Pancreas (tissue), 10 donors: ENCODE results near the gene PIK3CD. TPM values are rescaled to one million over a fixed set of nuclear protein-coding genes. Genes with fewer than 3 reads are reported as not detected.

Experiments used
- ATAC-seq, 4 donors: fragments of 200-7000 bp; cut with Tn5 transposase; one replicate each; pipeline versions ENCODE4 v1.8.0 to v1.9.1; 2020; ENCODE audit warnings: mild to moderate bottlenecking in 4 of 4, moderate library complexity in 4 of 4
- DNase-seq, 6 donors: peaks; one replicate each; pipeline ENCODE4 v3.0.0-alpha.2; 2020
- FAIRE-seq: peaks from 2 replicates; lab custom pipeline; 2012; peaks lifted over from hg19 to GRCh38; lab: Jason Lieb, UNC
- H3K27ac ChIP-seq, 4 donors: fragments of 200-600 bp; sonication (generic); 1 replicate in 3 of 4; 2 replicates in 1 of 4; pipeline versions ENCODE4 v1.5.0 to v1.8.0; 2020
- H3K27me3 ChIP-seq, 4 donors: fragments of 200-600 bp; one replicate each; pipeline ENCODE4 v1.8.0; 2021
- H3K36me3 ChIP-seq, 3 donors: fragments of 200-600 bp; sonication (generic) in 1 of 3; one replicate each; pipeline versions ENCODE4 v1.5.0 to v1.8.0; 2020 to 2021
- H3K4me1 ChIP-seq, 3 donors: fragments of 200-600 bp; one replicate each; pipeline ENCODE4 v1.8.0; 2021
- H3K4me3 ChIP-seq, 4 donors: fragments of 200-600 bp; sonication (generic) in 2 of 4; one replicate each; pipeline versions ENCODE4 v1.5.0 to v1.8.0; 2020 to 2021
- H3K9me3 ChIP-seq, 4 donors: fragments of 200-600 bp; one replicate each; pipeline ENCODE4 v1.8.0; 2021
- CTCF ChIP-seq, 4 donors: fragments of 200-600 bp; sonication (generic) in 3 of 4; IDR thresholded peaks; one replicate each; pipeline versions ENCODE4 v1.5.0 to v1.8.0; 2021; ENCODE audit warnings: antibody characterized with exemption in 4 of 4
- WGBS, 2 donors: extraction: QIAGEN DNeasy Blood & Tissue Kit; methylation state at CpG; one replicate each; pipeline ENCODE4 v1.1.7; 2013; 5-methylcytosine and 5-hydroxymethylcytosine counted together
- intact Hi-C, 3 donors: fragments of 100-400 bp; cut with DNase I; formaldehyde crosslinking; loops; one replicate each; pipeline versions ENCODE4 v1.11.1 to v1.14.2; 2022
- polyA plus RNA-seq, 2 donors: library from polyadenylated mRNA; stranded (reverse); fragments of 200-250 nt; gene quantifications; one replicate each; pipeline ENCODE4 v1.2.3, GENCODE V29; 2013
- total RNA-seq, 6 donors: library from RNA; stranded (reverse); fragmentation: NEBNext Ultra II Directional in 4 of 6; extraction: Animal tissue kit (Norgen Biotek cat#: 25700) in 4 of 6; gene quantifications; one replicate each; pipeline versions ENCODE4 v1.2.1 to v1.2.4, GENCODE V29; 2021 to 2023
- donor health status: healthy with polysubstance abuse.
- donor health status: DM: no; HTN: no; CAD: no; lungs with moderate emphysema.
- donor health status: DM: no; HTN: no; CAD: no.
- donor health status: control.
- donor health status: control.
- donor health status: Bipolar disorder and iron deficiency.
- donor health status: DM: yes; HTN: yes; CAD: no.
- donor health status: DM: no; HTN: no; CAD: no.
- donor health status: DM: no; HTN: no; CAD: no.
- donor health status: DM: yes; HTN: yes; CAD: no.

PIK3CD gene
- total and polyA plus RNA-seq, 8 donors: 1.9 to 10.6 (median 2.3) TPM

GRCh38 chr1:9733160-9733789 lies 81.7 kb downstream of the PIK3CD start:
- no peak for FAIRE-seq
- intact Hi-C loops: no loop called here
- TF ChIP-seq CTCF (IDR thresholded peaks at IDR 0.05): no peak
- ATAC-seq: no peak
- Histone ChIP-seq H3K36me3 (peaks cover 7 to 97% (median 50%) of the 10 kb centered on the region in 3 donors), H3K27me3 (no peaks in the 10 kb centered on the region), H3K9me3 (no peaks in the 10 kb centered on the region), H3K4me3 (no peak overlapping the region), H3K4me1 (no peaks in the 10 kb centered on the region), H3K27ac (no peak overlapping the region)
- DNase-seq: no peak
- WGBS, 2 donors: 97 to 99% methylated on average over 14 of the region's 14 CpGs

- Histone ChIP-seq H3K4me1 (no peaks in the 10 kb centered on the region), H3K36me3 (peaks cover 7 to 91% (median 48%) of the 10 kb centered on the region in 3 donors), H3K27ac (no peak overlapping the region), H3K27me3 (no peaks in the 10 kb centered on the region), H3K4me3 (no peak overlapping the region), H3K9me3 (no peaks in the 10 kb centered on the region)
- no peak for DNase-seq
- no peak for ATAC-seq
- intact Hi-C loops: no loop called here
- TF ChIP-seq CTCF (IDR thresholded peaks at IDR 0.05): no peak
- FAIRE-seq: no peak
- WGBS, 2 donors: 90 to 94% methylated on average over 19 of the region's 19 CpGs
Measured at GRCh38 chr1:9735800-9736199, 84.3 kb downstream of the PIK3CD start.

- FAIRE-seq (no peak), ATAC-seq (no peak), DNase-seq (no peak)
- H3K4me3 ChIP-seq: no peak overlapping the region
- peaks cover 7 to 91% (median 47%) of the 10 kb centered on the region in 3 donors for H3K36me3 ChIP-seq
- H3K27ac ChIP-seq: no peak overlapping the region
- H3K4me1 ChIP-seq: no peaks in the 10 kb centered on the region
- intact Hi-C loops: no loop called here
- H3K9me3 ChIP-seq: no peaks in the 10 kb centered on the region
- WGBS, 2 donors: 94 to 95% methylated on average over 5 of the region's 5 CpGs
- no peak for TF ChIP-seq CTCF (IDR thresholded peaks at IDR 0.05)
- no peaks in the 10 kb centered on the region for H3K27me3 ChIP-seq
Measured at GRCh38 chr1:9736241-9736640, 84.7 kb downstream of the PIK3CD start.

- peak in 2 of 4 donors; percentile 58 to 72 for ATAC-seq
- no peak for DNase-seq
- Histone ChIP-seq H3K27me3 (no peaks in the 10 kb centered on the region), H3K36me3 (peaks cover 4 to 89% (median 41%) of the 10 kb centered on the region in 3 donors), H3K4me3 (no peak overlapping the region), H3K4me1 (no peaks in the 10 kb centered on the region), H3K9me3 (no peaks in the 10 kb centered on the region), H3K27ac (no peak overlapping the region)
- intact Hi-C loops: no loop called here
- FAIRE-seq: no peak
- no peak for TF ChIP-seq CTCF (IDR thresholded peaks at IDR 0.05)
- WGBS, 2 donors: 94% methylated on average over 9 of the region's 9 CpGs
Measured at GRCh38 chr1:9737057-9737456, 85.5 kb downstream of the PIK3CD start.

- no peak overlapping the region for H3K27ac ChIP-seq
- WGBS, 2 donors: 91% methylated on average over 10 of the region's 10 CpGs
- H3K4me1 ChIP-seq: no peaks in the 10 kb centered on the region
- peaks cover 4 to 87% (median 34%) of the 10 kb centered on the region in 3 donors for H3K36me3 ChIP-seq
- ATAC-seq (no peak), DNase-seq (peak in 1 of 6 donors; percentile 2), FAIRE-seq (no peak)
- TF ChIP-seq CTCF (IDR thresholded peaks at IDR 0.05): no peak
- H3K4me3 ChIP-seq: no peak overlapping the region
- no peaks in the 10 kb centered on the region for H3K27me3 ChIP-seq
- intact Hi-C loops: no loop called here
- no peaks in the 10 kb centered on the region for H3K9me3 ChIP-seq
Measured at GRCh38 chr1:9737671-9738070, 86.1 kb downstream of the PIK3CD start.
